ENCODE data around the gene HMGCS2.
A peak's percentile ranks its signal among the peaks of the same experiment; 100 is the strongest.

The HMGCS2 gene

GRCh38 chr1:119737040-119737682 lies 31.5 kb downstream of the HMGCS2 start:
- DNase-seq, result no peak
- in situ Hi-C loops (cut with MboI; ENCODE audit: low pct_unique_long_range_greater_than_20kb, low sequenced_read_pairs), result no loop called here

- no peak for DNase-seq
- in situ Hi-C loops (cut with MboI; ENCODE audit: low pct_unique_long_range_greater_than_20kb, low sequenced_read_pairs), result no loop called here
Measured at GRCh38 chr1:119736649-119737039, 32.1 kb downstream of the HMGCS2 start.

- in situ Hi-C loops (cut with MboI; ENCODE audit: low pct_unique_long_range_greater_than_20kb, low sequenced_read_pairs), result no loop called here
Measured at GRCh38 chr1:119735217-119735616, 33.5 kb downstream of the HMGCS2 start.

DNA sequence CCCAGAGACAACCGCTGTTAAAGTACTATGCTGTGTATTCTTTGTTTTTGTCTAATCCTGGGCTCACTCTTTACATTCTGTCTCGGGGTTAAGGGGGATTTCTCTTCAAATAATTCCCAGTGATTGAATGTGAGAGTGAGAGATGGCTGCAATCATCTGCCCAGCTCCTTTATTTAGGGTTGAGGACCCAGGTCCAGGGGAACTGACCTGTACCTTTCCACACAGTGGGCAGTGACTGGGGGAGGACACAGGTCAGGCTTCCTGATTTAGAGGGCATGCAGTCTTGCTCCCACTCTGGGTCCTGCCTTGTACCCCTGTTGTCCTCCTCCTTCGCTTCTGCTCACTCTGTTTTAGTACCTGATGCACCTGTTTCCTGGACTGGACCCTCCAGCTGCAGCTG lies 35.0 kb downstream of the HMGCS2 start:
- in situ Hi-C loops (cut with MboI; ENCODE audit: low pct_unique_long_range_greater_than_20kb, low sequenced_read_pairs), result no loop called here
- DNase-seq, result no peak

More at GRCh38 chr1:119735217-119735616, 33.5 kb downstream of the HMGCS2 start:
- DNase-seq, result no peak

GRCh38 chr1:119732465-119733168 lies 36.1 kb downstream of the HMGCS2 start:
- DNase-seq, result no peak
- in situ Hi-C loops (cut with MboI; ENCODE audit: low pct_unique_long_range_greater_than_20kb, low sequenced_read_pairs), result no loop called here

GRCh38 chr1:119731741-119732430 lies 36.8 kb downstream of the HMGCS2 start:
- DNase-seq, result no peak
- in situ Hi-C loops (cut with MboI; ENCODE audit: low pct_unique_long_range_greater_than_20kb, low sequenced_read_pairs), result no loop called here

DNA sequence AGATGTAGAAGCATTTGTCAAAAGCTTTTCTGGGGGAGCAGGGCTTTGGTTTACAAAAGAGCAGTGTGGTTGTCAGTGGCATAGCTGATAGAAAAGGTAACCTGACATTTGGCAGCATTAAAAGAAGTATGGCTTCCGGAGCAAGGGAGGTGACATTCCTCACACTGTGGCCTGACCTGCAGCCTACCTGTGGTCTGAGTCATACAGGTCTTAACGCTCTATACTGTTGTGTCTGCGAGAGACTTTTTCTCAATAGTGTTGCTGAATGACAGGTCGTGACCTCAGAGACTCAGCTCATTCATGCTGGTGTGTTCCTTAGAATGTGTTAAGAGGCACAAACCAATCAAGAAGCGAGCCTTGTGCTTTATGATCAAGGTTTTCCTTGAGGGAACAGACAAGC lies 37.6 kb downstream of the HMGCS2 start:
- in situ Hi-C loops (cut with MboI; ENCODE audit: low pct_unique_long_range_greater_than_20kb, low sequenced_read_pairs), result no loop called here

GRCh38 chr1:119729044-119729443 lies 39.7 kb downstream of the HMGCS2 start:
- no peak for DNase-seq
- in situ Hi-C loops (cut with MboI; ENCODE audit: low pct_unique_long_range_greater_than_20kb, low sequenced_read_pairs), result no loop called here

More for the DNA sequence above, 37.6 kb downstream of the HMGCS2 start:
- no peak for DNase-seq

GRCh38 chr1:119727991-119728390 lies 40.7 kb downstream of the HMGCS2 start:
- DNase-seq, result no peak
- in situ Hi-C loops (cut with MboI; ENCODE audit: low pct_unique_long_range_greater_than_20kb, low sequenced_read_pairs), result no loop called here

- in situ Hi-C loops (cut with MboI; ENCODE audit: low pct_unique_long_range_greater_than_20kb, low sequenced_read_pairs), result no loop called here
- no peak for DNase-seq
Measured at GRCh38 chr1:119725626-119726025, 43.1 kb downstream of the HMGCS2 start.

DNA sequence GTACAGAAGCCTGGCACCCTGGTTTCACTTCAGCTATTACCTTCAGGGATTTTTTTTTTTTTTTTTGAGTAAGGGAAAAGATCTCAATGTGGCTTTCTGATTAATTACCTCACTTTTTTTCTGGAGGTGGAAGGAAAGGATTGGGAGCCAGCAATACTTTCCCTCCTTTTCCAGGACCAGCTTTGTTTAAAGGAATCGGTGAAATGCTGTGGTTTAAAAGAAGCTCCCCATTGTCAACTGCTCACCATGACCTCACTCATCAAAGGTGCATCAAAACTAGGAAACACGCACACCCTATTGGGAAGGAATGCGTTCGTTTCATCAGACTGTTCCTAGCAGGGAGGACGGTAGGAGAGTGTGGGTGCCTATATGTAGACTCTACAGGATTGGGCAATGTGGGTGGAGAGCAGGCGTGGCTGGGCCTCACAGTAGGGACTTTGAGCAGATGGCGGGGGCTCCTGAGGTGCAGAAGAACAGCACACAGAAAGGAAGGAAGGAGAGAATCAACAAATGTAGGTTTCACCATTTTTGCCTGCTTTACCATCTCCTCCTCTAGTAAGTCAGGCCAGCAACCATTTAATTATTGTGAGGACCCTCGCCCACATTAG lies 44.0 kb downstream of the HMGCS2 start:
- no peak for DNase-seq
- in situ Hi-C loops (cut with MboI; ENCODE audit: low pct_unique_long_range_greater_than_20kb, low sequenced_read_pairs), result no loop called here

DNA sequence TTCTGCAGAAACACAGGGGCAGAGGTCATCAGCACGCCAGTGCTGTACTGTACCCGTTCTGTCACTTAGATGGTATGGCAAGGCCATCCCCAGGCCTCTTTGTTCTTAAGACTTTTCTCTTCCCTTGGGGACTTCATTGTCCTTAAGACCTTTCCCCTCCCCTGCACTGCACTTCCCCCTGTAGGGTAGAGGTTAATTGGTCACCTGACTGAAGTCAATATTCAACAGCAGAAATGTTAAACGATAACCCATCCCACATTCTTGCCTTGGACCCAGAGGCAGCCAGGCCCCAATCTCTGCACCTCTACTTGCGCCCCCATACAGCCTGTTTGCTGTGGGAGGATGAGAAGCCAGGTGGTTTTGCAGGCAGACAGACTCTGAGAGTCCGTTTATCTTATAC lies 46.8 kb downstream of the HMGCS2 start:
- no peak for DNase-seq
- in situ Hi-C loops (cut with MboI; ENCODE audit: low pct_unique_long_range_greater_than_20kb, low sequenced_read_pairs), result no loop called here

GRCh38 chr1:119720866-119721440 lies 47.8 kb downstream of the HMGCS2 start:
- DNase-seq, result no peak
- in situ Hi-C loops (cut with MboI; ENCODE audit: low pct_unique_long_range_greater_than_20kb, low sequenced_read_pairs), result no loop called here

- no peak for DNase-seq
- in situ Hi-C loops (cut with MboI; ENCODE audit: low pct_unique_long_range_greater_than_20kb, low sequenced_read_pairs), result no loop called here
Measured at GRCh38 chr1:119718972-119719371, 49.7 kb downstream of the HMGCS2 start.

- in situ Hi-C loops (cut with MboI; ENCODE audit: low pct_unique_long_range_greater_than_20kb, low sequenced_read_pairs), result no loop called here
- no peak for DNase-seq
Measured at GRCh38 chr1:119718409-119718808, 50.3 kb downstream of the HMGCS2 start.

- DNase-seq, result peak; percentile 71
- in situ Hi-C loops (cut with MboI; ENCODE audit: low pct_unique_long_range_greater_than_20kb, low sequenced_read_pairs), result no loop called here
Measured at GRCh38 chr1:119715542-119715941, 53.2 kb downstream of the HMGCS2 start.

DNA sequence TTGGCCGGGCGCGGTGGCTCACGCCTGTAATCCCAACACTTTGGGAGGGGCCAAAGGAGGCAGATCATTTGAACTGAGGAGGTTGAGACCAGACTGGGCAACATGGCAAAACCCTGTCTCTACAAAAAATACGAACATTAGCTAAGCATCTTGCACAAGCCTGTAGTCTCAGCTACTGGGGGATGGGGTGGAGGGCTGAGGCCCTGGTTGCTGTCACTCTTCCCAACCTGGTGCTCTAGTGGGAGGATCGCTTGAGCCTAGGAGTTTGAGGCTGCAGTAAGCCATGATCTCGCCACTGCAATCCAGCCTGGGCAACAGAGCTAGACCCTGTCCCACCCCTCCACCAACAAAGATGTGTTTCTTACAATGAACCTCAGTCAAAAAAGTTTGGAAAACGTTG lies 54.1 kb downstream of the HMGCS2 start:
- DNase-seq, result peak; percentile 8
- in situ Hi-C loops (cut with MboI; ENCODE audit: low pct_unique_long_range_greater_than_20kb, low sequenced_read_pairs), result no loop called here

DNA sequence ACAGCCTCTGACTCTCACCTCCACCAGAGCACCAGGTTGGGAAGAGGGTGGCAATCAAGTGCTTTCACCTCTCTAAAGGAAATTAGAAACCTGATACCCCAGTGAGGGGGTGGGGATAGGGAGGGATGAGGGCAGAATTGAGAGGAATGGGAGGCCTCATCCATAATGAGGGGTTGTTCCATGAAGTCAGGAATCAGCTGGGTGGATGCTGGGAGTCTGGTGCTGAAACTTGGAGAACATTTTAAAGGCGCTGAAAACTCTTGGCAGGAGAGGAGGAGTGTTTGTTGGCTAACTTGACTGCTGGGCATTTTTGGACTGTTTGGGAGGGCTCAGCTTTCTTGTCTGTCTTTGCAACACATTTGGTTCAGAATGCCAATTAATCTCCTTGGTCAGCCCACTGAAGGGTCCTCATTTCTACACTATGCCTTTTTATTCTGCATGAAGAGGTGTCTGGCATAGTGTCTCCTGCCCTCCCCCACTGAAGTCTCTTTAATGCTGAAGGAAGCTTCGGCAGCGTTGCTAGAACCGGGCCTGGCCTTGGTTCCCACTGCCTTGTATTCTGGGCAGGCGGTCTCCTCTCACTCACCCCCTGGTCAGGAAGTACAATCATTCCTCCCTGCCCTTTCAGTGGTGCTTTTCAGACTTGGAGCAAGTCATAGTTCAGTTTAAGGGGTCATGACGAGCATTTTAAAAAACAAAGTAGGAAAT lies 54.8 kb downstream of the HMGCS2 start:
- no peak for DNase-seq
- in situ Hi-C loops (cut with MboI; ENCODE audit: low pct_unique_long_range_greater_than_20kb, low sequenced_read_pairs), result no loop called here
